ENCODE data around the gene DCUN1D2. TPM values are rescaled to one million over a fixed set of nuclear protein-coding genes. Genes with fewer than 3 reads are reported as not detected.

DCUN1D2 gene
- total RNA-seq, 4 donors from 2014 or later: 13.6 to 32.5 (median 24.5) TPM

GRCh38 chr13:113520571-113520970 is 30.1 kb upstream of the DCUN1D2 start:
- Histone ChIP-seq H3K4me3 (no peak overlapping the region), H3K27ac (replicated peaks in 1 of 4) (no peak overlapping the region), H3K9me3 (no peaks in the 10 kb centered on the region), H3K27me3 (no peaks in the 10 kb centered on the region), H3K36me3 (peaks cover 27 to 76% (median 64%) of the 10 kb centered on the region in 4 donors), H3K4me1 (no peaks in the 10 kb centered on the region)
- no peak for DNase-seq (ENCODE audit: extremely low spot score)
- intact Hi-C loops (cut with DNase I): no loop called here
- TF ChIP-seq POLR2A (IDR thresholded peaks at IDR 0.05; ENCODE audit: low read depth) (no peak), EP300 (IDR thresholded peaks at IDR 0.05) (no peak), POLR2AphosphoS5 (IDR thresholded peaks at IDR 0.05) (no peak)
- TF ChIP-seq, protein P1, sequence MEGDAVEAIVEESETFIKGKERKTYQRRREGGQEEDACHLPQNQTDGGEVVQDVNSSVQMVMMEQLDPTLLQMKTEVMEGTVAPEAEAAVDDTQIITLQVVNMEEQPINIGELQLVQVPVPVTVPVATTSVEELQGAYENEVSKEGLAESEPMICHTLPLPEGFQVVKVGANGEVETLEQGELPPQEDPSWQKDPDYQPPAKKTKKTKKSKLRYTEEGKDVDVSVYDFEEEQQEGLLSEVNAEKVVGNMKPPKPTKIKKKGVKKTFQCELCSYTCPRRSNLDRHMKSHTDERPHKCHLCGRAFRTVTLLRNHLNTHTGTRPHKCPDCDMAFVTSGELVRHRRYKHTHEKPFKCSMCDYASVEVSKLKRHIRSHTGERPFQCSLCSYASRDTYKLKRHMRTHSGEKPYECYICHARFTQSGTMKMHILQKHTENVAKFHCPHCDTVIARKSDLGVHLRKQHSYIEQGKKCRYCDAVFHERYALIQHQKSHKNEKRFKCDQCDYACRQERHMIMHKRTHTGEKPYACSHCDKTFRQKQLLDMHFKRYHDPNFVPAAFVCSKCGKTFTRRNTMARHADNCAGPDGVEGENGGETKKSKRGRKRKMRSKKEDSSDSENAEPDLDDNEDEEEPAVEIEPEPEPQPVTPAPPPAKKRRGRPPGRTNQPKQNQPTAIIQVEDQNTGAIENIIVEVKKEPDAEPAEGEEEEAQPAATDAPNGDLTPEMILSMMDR (IDR thresholded peaks at IDR 0.05): no peak
- WGBS: 85% methylated on average over 16 of the region's 16 CpGs

GRCh38 chr13:113519556-113519955 is 29.0 kb upstream of the DCUN1D2 start:
- Histone ChIP-seq H3K27me3 (no peaks in the 10 kb centered on the region), H3K36me3 (peaks cover 21 to 77% (median 62%) of the 10 kb centered on the region in 4 donors), H3K9me3 (no peaks in the 10 kb centered on the region), H3K4me1 (no peaks in the 10 kb centered on the region), H3K27ac (replicated peaks in 1 of 4) (no peak overlapping the region), H3K4me3 (no peak overlapping the region)
- TF ChIP-seq POLR2A (IDR thresholded peaks at IDR 0.05; ENCODE audit: low read depth) (no peak), EP300 (IDR thresholded peaks at IDR 0.05) (no peak), POLR2AphosphoS5 (IDR thresholded peaks at IDR 0.05) (no peak)
- TF ChIP-seq, protein P1 (IDR thresholded peaks at IDR 0.05): no peak
- WGBS: 97% methylated on average over 14 of the region's 14 CpGs
- intact Hi-C loops (cut with DNase I): no loop called here
- no peak for DNase-seq (ENCODE audit: extremely low spot score)

- no peak overlapping the region for H3K27ac ChIP-seq (replicated peaks in 1 of 4)
- TF ChIP-seq POLR2AphosphoS5 (IDR thresholded peaks at IDR 0.05) (no peak), EP300 (IDR thresholded peaks at IDR 0.05) (no peak), POLR2A (IDR thresholded peaks at IDR 0.05; ENCODE audit: low read depth) (no peak)
- TF ChIP-seq, protein P1 (IDR thresholded peaks at IDR 0.05): no peak
- intact Hi-C loops (cut with DNase I): no loop called here
- no peaks in the 10 kb centered on the region for H3K4me1 ChIP-seq
- H3K4me3 ChIP-seq: no peak overlapping the region
- DNase-seq (ENCODE audit: extremely low spot score): no peak
- 90% methylated on average over 21 of the region's 21 CpGs for whole genome bisulfite sequencing
- H3K36me3 ChIP-seq: peaks cover 21 to 78% (median 66%) of the 10 kb centered on the region in 4 donors
- no peaks in the 10 kb centered on the region for H3K9me3 ChIP-seq
- no peaks in the 10 kb centered on the region for H3K27me3 ChIP-seq
Measured at GRCh38 chr13:113518076-113518803, 27.7 kb upstream of the DCUN1D2 start.

DNA sequence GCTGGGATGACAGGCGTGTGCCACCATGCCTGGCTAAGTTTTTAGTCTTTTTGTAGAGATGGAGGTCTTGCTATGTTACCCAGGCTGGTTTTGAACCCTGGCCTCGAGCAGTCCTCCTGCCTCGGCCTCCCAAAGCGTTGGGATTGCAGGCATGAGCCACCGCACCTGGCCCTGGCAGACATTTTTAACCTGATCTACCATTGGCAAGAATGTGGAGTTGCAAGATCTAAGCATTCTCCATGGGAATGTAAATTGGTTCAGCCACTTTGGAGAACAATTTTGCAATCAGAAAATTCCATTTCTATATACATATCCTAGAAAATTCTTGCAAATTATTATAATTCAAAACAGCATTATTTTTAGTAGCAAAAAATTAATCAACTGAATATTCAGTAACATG is 24.3 kb upstream of the DCUN1D2 start:
- TF ChIP-seq POLR2AphosphoS5 (IDR thresholded peaks at IDR 0.05): no peak
- TF ChIP-seq POLR2A (IDR thresholded peaks at IDR 0.05; ENCODE audit: low read depth): no peak
- TF ChIP-seq, protein P1 (IDR thresholded peaks at IDR 0.05): no peak
- no peak for TF ChIP-seq EP300 (IDR thresholded peaks at IDR 0.05)
- Histone ChIP-seq H3K36me3 (peaks cover 24 to 74% (median 65%) of the 10 kb centered on the region in 4 donors), H3K9me3 (no peaks in the 10 kb centered on the region), H3K4me3 (no peak overlapping the region), H3K27ac (replicated peaks in 1 of 4) (no peak overlapping the region), H3K4me1 (no peaks in the 10 kb centered on the region), H3K27me3 (no peaks in the 10 kb centered on the region)
- intact Hi-C loops (cut with DNase I): no loop called here
- no peak for DNase-seq (ENCODE audit: extremely low spot score)
- WGBS: 93% methylated on average over 5 of the region's 5 CpGs

Measured in esophagus muscularis mucosa (tissue), 4 donors.